SHP77 treated with DMSO at 0.1 percent for 48 hours (cell line): ENCODE measurements around the gene ACACB.

Experiments
- DNase-seq: peaks from one replicate; lab custom pipeline; 2025; lab: John Stamatoyannopoulos, UW

Gene ACACB

GRCh38 chr12:109304485-109304884 is 188.1 kb downstream of the ACACB start:
- DNase-seq, result no peak

DNA sequence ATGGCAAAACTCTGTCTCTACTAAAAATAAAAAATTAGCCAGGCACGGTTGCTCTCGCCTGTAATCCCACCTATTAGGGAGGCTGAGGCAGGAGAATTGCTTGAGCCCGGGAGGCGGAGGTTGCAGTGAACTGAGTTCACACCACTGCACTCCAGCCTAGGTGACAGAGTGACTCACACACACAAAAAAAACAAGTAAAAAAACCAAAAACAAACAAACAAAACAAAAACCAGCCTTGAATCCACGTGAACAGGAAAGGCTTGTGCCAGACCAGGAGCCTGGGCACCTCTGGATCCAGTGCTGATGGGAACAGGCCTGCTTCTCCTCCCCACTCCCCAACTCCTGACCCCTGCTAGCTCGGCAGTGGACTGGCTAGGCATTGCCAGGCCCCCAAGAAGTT is 189.2 kb downstream of the ACACB start:
- DNase-seq, result no peak

DNA sequence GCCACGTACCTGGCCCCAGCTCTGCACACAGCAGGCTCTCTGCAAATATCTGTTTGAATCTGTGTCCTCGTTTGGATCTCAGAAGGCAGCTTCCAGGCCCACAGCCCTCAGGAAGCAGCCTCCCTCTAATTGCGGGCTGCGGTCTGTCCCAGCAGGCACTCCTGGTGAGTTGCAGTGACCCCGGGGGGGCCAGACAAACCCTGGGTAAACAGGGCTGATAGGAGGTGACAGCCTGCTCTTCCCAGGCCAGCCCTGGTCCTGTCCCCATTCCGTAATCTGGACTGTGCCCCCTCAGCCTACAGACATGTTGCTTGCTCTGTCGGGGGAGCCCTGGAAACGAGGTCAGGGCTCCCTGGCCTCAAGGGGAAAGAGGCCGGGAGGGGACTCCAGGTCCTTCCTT is 190.7 kb downstream of the ACACB start:
- DNase-seq, result no peak

DNA sequence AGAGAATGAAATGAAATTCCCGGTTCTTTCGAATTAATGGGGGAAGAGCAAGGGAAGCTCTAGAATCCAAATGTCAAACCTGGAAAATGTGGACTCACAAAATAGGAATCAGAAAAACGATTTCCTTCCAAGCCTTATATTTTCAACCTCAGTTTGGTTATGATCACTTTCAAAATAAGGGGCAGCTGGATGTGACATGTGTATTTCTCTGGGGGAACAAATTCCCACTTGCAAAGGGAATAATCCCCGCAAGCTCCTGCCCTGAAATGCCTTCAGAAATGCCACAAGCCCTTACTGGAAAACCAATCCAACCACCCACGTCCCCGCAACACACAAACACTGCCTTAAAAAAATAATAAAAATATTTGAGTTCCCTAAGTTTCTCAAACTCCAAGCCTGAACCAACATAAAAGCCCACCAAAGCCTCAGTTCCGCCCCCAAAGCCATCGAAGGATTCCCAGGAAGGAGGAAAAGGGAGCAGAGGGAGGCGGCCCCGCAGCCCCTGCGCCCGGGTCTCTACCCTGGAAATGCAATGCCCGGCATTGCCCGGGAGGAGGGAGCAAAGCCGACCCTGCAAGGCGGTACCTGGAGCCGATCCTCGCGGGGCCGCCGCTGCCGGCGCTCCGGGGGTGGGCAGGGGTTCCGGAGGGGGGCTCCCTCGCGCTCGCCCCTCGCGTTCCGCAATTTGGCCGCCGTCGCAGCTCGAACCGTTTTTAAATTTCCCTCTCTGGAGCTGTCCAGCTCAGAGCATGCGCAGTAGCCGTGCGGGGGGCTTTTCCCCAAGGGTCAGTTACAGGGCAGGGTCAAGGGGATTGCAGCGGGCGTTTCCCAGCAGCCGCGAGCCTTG is 192.4 kb downstream of the ACACB start, which contains the start of gene FOXN4:
Gene FOXN4 (minus strand): TSS at position 751 of the 847 bp plus-strand sequence. CDS start 963 bp downstream, outside the sequence.
- DNase-seq, result no peak

GRCh38 chr12:109309381-109310246 is 193.2 kb downstream of the ACACB start:
- no peak for DNase-seq

DNA sequence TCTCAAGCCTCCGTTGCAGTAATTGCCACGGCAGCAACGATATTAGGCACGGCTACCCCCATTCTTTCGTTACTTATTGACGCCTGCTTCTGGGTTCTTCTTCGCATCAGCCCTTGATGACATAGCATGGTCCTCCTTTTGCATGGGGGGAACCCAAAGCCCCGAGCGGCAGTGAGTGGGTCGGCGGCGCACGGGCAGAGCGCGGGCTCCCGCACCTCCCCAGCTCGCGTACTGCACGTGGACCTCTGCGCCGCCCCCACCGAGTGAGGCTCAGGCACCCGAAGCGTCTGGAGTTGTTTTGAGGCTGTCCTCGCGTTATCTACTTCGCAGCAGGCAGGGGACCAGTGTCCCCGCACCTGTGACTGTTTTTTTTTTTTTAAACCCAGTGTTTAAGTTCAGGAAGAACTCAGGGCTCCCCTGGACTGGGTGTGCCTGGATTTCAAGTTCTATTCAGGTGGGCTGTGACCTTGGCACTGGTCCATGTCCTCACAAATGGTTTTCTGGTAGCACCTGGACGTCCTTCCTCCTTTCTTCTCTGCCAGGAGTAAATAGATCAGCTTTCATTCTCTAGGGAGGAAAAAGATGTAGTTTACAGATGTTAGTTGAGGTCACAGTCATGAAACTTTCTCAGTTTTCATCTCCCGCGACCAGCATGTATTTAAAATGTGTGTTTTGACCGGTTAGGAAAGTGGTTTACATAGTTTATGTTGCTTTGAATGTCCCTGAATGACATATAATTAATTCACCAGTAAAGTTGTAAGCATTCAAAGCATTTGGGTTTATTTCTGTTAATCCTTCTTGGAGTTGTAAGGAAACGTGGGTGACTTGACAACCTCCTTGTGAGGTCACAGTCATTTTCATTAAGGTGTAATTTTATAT is 194.1 kb downstream of the ACACB start:
- no peak for DNase-seq
